HepG2 (cell line): Measurements from ENCODE around the gene SYS1. TPM values are rescaled to one million over a fixed set of nuclear protein-coding genes. Genes with fewer than 3 reads are reported as not detected.

Source experiments
- AGO1 ChIP-seq: fragments of 200-400 bp; formaldehyde crosslinking; IDR thresholded peaks from 2 replicates; pipeline ENCODE4 v1.6.1; 2017; ENCODE audit warnings: mild to moderate bottlenecking, low read depth, low read length, moderate library complexity; ENCODE audit not compliant: poor library complexity, severe bottlenecking
- ARID4A ChIP-seq: sonication (generic); formaldehyde crosslinking; IDR thresholded peaks from 2 replicates; pipeline ENCODE4 v1.5.0; 2020; ENCODE audit warnings: mild to moderate bottlenecking, missing genetic modification reagents, borderline replicate concordance
- CHD4 ChIP-seq: fragments of 200-600 bp; sonication (generic); IDR thresholded peaks from 2 replicates; pipeline ENCODE4 v1.7.0; 2017; ENCODE audit warnings: mild to moderate bottlenecking, low read length, borderline replicate concordance
- ERF ChIP-seq: IDR thresholded peaks from 2 replicates; pipeline ENCODE4 v1.6.1; 2018; ENCODE audit warnings: missing biosample characterization, missing genetic modification reagents
- MEIS2 ChIP-seq: sonication (generic); formaldehyde crosslinking; IDR thresholded peaks from 2 replicates; pipeline ENCODE4 v1.9.0; 2021; ENCODE audit warnings: mild to moderate bottlenecking, missing genetic modification reagents
- NCOA1 ChIP-seq: sonication (generic); formaldehyde crosslinking; IDR thresholded peaks from 2 replicates; pipeline ENCODE4 v1.9.0; 2021; ENCODE audit warnings: missing genetic modification reagents
- POLR2G ChIP-seq: fragments of 200-400 bp; formaldehyde crosslinking; IDR thresholded peaks from 2 replicates; pipeline ENCODE4 v1.6.1; 2018; ENCODE audit warnings: mild to moderate bottlenecking, low read depth, low read length, moderate library complexity
- SRY ChIP-seq: sonication (generic); formaldehyde crosslinking; IDR thresholded peaks from 2 replicates; pipeline ENCODE4 v1.8.0; 2022; ENCODE audit warnings: mild to moderate bottlenecking, missing genetic modification reagents
- YY1 ChIP-seq: IDR thresholded peaks from 2 replicates; pipeline ENCODE4 v1.6.1; 2011; ENCODE audit warnings: low read length, low read depth, moderate library complexity, mild to moderate bottlenecking; ENCODE audit not compliant: insufficient read depth, insufficient replicate concordance
- ZNF10 ChIP-seq: sonication (generic); formaldehyde crosslinking; IDR thresholded peaks from 2 replicates; pipeline ENCODE4 v1.4.0; 2020; ENCODE audit warnings: mild to moderate bottlenecking, low read depth, missing genetic modification reagents, borderline replicate concordance
- ZNF234 ChIP-seq: sonication (generic); formaldehyde crosslinking; conservative IDR thresholded peaks from 2 replicates; pipeline ENCODE4 v1.5.1; 2020; ENCODE audit warnings: mild to moderate bottlenecking, missing genetic modification reagents
- ZNF335 ChIP-seq: sonication (generic); formaldehyde crosslinking; IDR thresholded peaks from 2 replicates; pipeline ENCODE4 v1.4.0; 2020; ENCODE audit warnings: missing genetic modification reagents
- ZNF451 ChIP-seq: sonication (generic); formaldehyde crosslinking; IDR thresholded peaks from 2 replicates; pipeline ENCODE4 v1.5.0; 2020; ENCODE audit warnings: mild to moderate bottlenecking, missing genetic modification reagents
- ZNF530 ChIP-seq: sonication (generic); formaldehyde crosslinking; IDR thresholded peaks from 2 replicates; pipeline ENCODE4 v1.5.0; 2020; ENCODE audit warnings: low read depth, mild to moderate bottlenecking, missing genetic modification reagents
- ZNF562 ChIP-seq: sonication (generic); formaldehyde crosslinking; IDR thresholded peaks from 2 replicates; pipeline ENCODE4 v1.8.0; 2022; ENCODE audit warnings: missing genetic modification reagents, borderline replicate concordance
- ZNF790 ChIP-seq: sonication (generic); formaldehyde crosslinking; IDR thresholded peaks from 2 replicates; pipeline ENCODE4 v1.8.0; 2022; ENCODE audit warnings: missing genetic modification reagents, mild to moderate bottlenecking, borderline replicate concordance
- polyA plus RNA-seq, 8 experiments: library from polyadenylated mRNA; depleted of rRNA in 3 of 8; stranded (reverse) in 7 of 8; unstranded in 1 of 8; fragments of >200 nt; fragmentation: Illumina TruSeq in 4 of 8; extraction: Trizol in 4 of 8; gene quantifications; 2 replicates each; pipeline versions ENCODE4 v1.2.1 to v1.2.3, GENCODE V29; 2011 to 2016; ENCODE audit warnings: low read depth in 4 of 8, missing spikeins in 1 of 8, mixed read lengths in 1 of 8; ENCODE audit not compliant: insufficient read depth in 1 of 8
- total RNA-seq, 5 experiments: library from RNA; depleted of rRNA; stranded (reverse); fragments of >200 nt; fragmentation: Illumina TruSeq; extraction: Trizol; gene quantifications; 2 replicates each; pipeline ENCODE4 v1.2.3, GENCODE V29; 2016; ENCODE audit warnings: low read depth in 1 of 5
- TF ChIP-seq, protein P1 (sequence below), 2 experiments: fragments of 450-650 bp in 1 of 2; sonication (generic) in 1 of 2; formaldehyde crosslinking; IDR thresholded peaks; 2 replicates each; pipeline versions ENCODE4 v1.5.0 to v1.8.0; 2020 to 2022; ENCODE audit warnings: mild to moderate bottlenecking in 1 of 2, missing genetic modification reagents in 1 of 2
- TF ChIP-seq, protein P2 (sequence below): sonication (generic); formaldehyde crosslinking; conservative IDR thresholded peaks from 2 replicates; pipeline ENCODE4 v1.4.0; 2020; ENCODE audit warnings: missing genetic modification reagents
- TF ChIP-seq, protein P3 (sequence below): IDR thresholded peaks from 2 replicates; pipeline ENCODE4 v1.6.1; 2012; ENCODE audit warnings: low read length, improper control_type of control experiment

SYS1 gene
- total and polyA plus RNA-seq, 2 of the 13 experiments (the other 11 are each of a cell fraction or from before 2014, with no cell fraction given): 38.3 to 65.6 TPM

DNA sequence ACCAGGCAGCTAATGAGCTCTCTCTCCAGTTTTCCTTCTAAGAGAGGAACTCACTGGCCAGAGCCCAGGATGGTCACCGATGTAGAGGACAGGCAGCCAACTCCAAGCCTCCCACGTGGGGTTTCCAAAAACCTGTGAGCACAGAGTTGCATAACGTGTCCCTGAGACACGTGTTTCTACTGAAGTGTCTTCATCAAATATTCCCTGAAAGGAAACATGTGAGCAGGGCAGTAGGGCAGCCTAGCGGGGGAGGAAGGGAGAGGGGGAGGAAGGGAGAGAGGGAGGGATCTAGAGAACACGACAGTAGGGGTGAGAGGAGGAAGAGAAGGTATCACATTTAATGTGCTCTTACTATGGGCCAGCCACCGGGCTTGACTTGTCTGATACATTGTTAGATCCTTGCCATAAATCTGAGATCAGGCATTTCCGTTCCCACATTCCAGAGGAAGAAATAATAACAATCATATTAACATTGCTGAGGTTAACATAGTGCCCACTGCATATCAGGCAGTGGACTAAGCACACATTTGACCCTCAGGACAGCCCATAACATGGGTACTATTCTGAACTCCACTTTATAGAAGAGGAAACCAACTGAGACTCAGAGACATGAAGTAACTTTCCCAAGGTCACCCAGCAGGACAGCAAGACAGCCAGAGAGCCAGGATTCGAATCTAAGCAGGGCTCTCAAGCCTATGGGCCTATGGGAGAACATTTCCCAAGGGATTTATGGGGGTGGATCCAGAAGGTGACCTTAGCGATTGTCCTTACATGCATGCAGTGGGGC is 4.5 kb upstream of the SYS1 start (continued):
- TF ChIP-seq ZNF10 (CRISPR knock-in tag): no peak
- TF ChIP-seq, protein P1, sequence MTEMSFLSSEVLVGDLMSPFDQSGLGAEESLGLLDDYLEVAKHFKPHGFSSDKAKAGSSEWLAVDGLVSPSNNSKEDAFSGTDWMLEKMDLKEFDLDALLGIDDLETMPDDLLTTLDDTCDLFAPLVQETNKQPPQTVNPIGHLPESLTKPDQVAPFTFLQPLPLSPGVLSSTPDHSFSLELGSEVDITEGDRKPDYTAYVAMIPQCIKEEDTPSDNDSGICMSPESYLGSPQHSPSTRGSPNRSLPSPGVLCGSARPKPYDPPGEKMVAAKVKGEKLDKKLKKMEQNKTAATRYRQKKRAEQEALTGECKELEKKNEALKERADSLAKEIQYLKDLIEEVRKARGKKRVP (CRISPR knock-in tag; IDR thresholded peaks at IDR 0.05): no peak
- TF ChIP-seq, protein P2, sequence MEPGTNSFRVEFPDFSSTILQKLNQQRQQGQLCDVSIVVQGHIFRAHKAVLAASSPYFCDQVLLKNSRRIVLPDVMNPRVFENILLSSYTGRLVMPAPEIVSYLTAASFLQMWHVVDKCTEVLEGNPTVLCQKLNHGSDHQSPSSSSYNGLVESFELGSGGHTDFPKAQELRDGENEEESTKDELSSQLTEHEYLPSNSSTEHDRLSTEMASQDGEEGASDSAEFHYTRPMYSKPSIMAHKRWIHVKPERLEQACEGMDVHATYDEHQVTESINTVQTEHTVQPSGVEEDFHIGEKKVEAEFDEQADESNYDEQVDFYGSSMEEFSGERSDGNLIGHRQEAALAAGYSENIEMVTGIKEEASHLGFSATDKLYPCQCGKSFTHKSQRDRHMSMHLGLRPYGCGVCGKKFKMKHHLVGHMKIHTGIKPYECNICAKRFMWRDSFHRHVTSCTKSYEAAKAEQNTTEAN (CRISPR knock-in tag): no peak; the same call in 1 of the 2 replicates
- TF ChIP-seq ZNF451 (CRISPR knock-in tag): no peak
- no peak for TF ChIP-seq YY1
- TF ChIP-seq MEIS2: no peak
- TF ChIP-seq POLR2G: no peak
- TF ChIP-seq, protein P3, sequence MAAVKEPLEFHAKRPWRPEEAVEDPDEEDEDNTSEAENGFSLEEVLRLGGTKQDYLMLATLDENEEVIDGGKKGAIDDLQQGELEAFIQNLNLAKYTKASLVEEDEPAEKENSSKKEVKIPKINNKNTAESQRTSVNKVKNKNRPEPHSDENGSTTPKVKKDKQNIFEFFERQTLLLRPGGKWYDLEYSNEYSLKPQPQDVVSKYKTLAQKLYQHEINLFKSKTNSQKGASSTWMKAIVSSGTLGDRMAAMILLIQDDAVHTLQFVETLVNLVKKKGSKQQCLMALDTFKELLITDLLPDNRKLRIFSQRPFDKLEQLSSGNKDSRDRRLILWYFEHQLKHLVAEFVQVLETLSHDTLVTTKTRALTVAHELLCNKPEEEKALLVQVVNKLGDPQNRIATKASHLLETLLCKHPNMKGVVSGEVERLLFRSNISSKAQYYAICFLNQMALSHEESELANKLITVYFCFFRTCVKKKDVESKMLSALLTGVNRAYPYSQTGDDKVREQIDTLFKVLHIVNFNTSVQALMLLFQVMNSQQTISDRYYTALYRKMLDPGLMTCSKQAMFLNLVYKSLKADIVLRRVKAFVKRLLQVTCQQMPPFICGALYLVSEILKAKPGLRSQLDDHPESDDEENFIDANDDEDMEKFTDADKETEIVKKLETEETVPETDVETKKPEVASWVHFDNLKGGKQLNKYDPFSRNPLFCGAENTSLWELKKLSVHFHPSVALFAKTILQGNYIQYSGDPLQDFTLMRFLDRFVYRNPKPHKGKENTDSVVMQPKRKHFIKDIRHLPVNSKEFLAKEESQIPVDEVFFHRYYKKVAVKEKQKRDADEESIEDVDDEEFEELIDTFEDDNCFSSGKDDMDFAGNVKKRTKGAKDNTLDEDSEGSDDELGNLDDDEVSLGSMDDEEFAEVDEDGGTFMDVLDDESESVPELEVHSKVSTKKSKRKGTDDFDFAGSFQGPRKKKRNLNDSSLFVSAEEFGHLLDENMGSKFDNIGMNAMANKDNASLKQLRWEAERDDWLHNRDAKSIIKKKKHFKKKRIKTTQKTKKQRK: no peak
- 0 out of 2 replicates have a peak, but pooled peaks have one; percentile 74 for TF ChIP-seq CHD4
- 0 out of 2 replicates have a peak, but pooled peaks have one; percentile 32 for TF ChIP-seq ZNF530
- TF ChIP-seq ERF (CRISPR knock-in tag): no peak
- peak; percentile 65 for TF ChIP-seq ARID4A (CRISPR knock-in tag)
- TF ChIP-seq ZNF335 (CRISPR knock-in tag): no peak
- TF ChIP-seq ZNF790 (CRISPR knock-in tag): no peak
- TF ChIP-seq NCOA1 (CRISPR knock-in tag): peak; percentile 36; the same call in 1 of the 2 replicates
- TF ChIP-seq SRY (CRISPR knock-in tag): no peak
- TF ChIP-seq ZNF562 (CRISPR knock-in tag): no peak
- TF ChIP-seq ZNF234 (CRISPR knock-in tag): no peak
- TF ChIP-seq AGO1: no peak
